ENCODE measurements around the gene ZNF740. TPM values are rescaled to one million over a fixed set of nuclear protein-coding genes. Genes with fewer than 3 reads are reported as not detected.
"Not testable (repeated sequence)": the region's sequence is repeated elsewhere in the genome, so short reads cannot be mapped to it uniquely, and the experiment has no call there.

The ZNF740 gene
- total RNA-seq, 1 donor from 2014 or later = 47.6 TPM

- Mint-ChIP-seq H3K4me3 (ENCODE audit: unreplicated experiment) (no peak overlapping the region), H3K27ac (ENCODE audit: unreplicated experiment) (no peak overlapping the region), H3K9me3 (ENCODE audit: unreplicated experiment) (no peaks in the 10 kb centered on the region), H3K36me3 (ENCODE audit: low read depth, unreplicated experiment) (no peaks in the 10 kb centered on the region), H3K27me3 (ENCODE audit: unreplicated experiment) (peaks cover 18% of the 10 kb centered on the region), H3K4me1 (ENCODE audit: unreplicated experiment) (peaks cover 13% of the 10 kb centered on the region)
- DNase-seq (ENCODE audit: low spot score) = no peak
- TF ChIP-seq CTCF (IDR thresholded peaks at IDR 0.05; ENCODE audit: unreplicated experiment) = no peak
Observed at GRCh38 chr12:53201177-53201541, 20.6 kb downstream of the ZNF740 start.

GRCh38 chr12:53201639-53202038 is 21.1 kb downstream of the ZNF740 start:
- Mint-ChIP-seq H3K27me3 (ENCODE audit: unreplicated experiment) (peaks cover 16% of the 10 kb centered on the region), H3K9me3 (ENCODE audit: unreplicated experiment) (no peaks in the 10 kb centered on the region), H3K4me1 (ENCODE audit: unreplicated experiment) (peaks cover 13% of the 10 kb centered on the region), H3K4me3 (ENCODE audit: unreplicated experiment) (no peak overlapping the region), H3K36me3 (ENCODE audit: low read depth, unreplicated experiment) (no peaks in the 10 kb centered on the region), H3K27ac (ENCODE audit: unreplicated experiment) (no peak overlapping the region)
- DNase-seq (ENCODE audit: low spot score) = no peak
- TF ChIP-seq CTCF (IDR thresholded peaks at IDR 0.05; ENCODE audit: unreplicated experiment) = no peak

- H3K36me3 Mint-ChIP-seq (ENCODE audit: low read depth, unreplicated experiment); H3K27ac Mint-ChIP-seq (ENCODE audit: unreplicated experiment); H3K4me1 Mint-ChIP-seq (ENCODE audit: unreplicated experiment); DNase-seq (ENCODE audit: low spot score); H3K9me3 Mint-ChIP-seq (ENCODE audit: unreplicated experiment); H3K4me3 Mint-ChIP-seq (ENCODE audit: unreplicated experiment): not testable (repeated sequence)
- peaks cover 16% of the 10 kb centered on the region for H3K27me3 Mint-ChIP-seq (ENCODE audit: unreplicated experiment)
Observed at GRCh38 chr12:53202316-53202715, 21.8 kb downstream of the ZNF740 start.

- Mint-ChIP-seq H3K4me1 (ENCODE audit: unreplicated experiment) (peaks cover 4% of the 10 kb centered on the region), H3K27me3 (ENCODE audit: unreplicated experiment) (peaks cover 9% of the 10 kb centered on the region), H3K36me3 (ENCODE audit: low read depth, unreplicated experiment) (no peaks in the 10 kb centered on the region), H3K27ac (ENCODE audit: unreplicated experiment) (no peak overlapping the region), H3K9me3 (ENCODE audit: unreplicated experiment) (no peaks in the 10 kb centered on the region), H3K4me3 (ENCODE audit: unreplicated experiment) (no peak overlapping the region)
- no peak for TF ChIP-seq CTCF (IDR thresholded peaks at IDR 0.05; ENCODE audit: unreplicated experiment)
- no peak for DNase-seq (ENCODE audit: low spot score)
Observed at GRCh38 chr12:53204351-53204750, 23.8 kb downstream of the ZNF740 start.

- Mint-ChIP-seq H3K4me1 (ENCODE audit: unreplicated experiment) (peaks cover 3% of the 10 kb centered on the region), H3K4me3 (ENCODE audit: unreplicated experiment) (no peak overlapping the region)
- DNase-seq (ENCODE audit: low spot score) = no peak
Observed at GRCh38 chr12:53205747-53206419, 25.4 kb downstream of the ZNF740 start.

More at GRCh38 chr12:53205747-53206419, 25.4 kb downstream of the ZNF740 start:
- Mint-ChIP-seq H3K9me3 (ENCODE audit: unreplicated experiment) (no peaks in the 10 kb centered on the region), H3K36me3 (ENCODE audit: low read depth, unreplicated experiment) (no peaks in the 10 kb centered on the region), H3K27ac (ENCODE audit: unreplicated experiment) (no peak overlapping the region), H3K27me3 (ENCODE audit: unreplicated experiment) (peaks cover 6% of the 10 kb centered on the region)
- no peak for TF ChIP-seq CTCF (IDR thresholded peaks at IDR 0.05; ENCODE audit: unreplicated experiment)
